Measurements from ENCODE around the gene CALML6.

CALML6 gene

GRCh38 chr1:1917304-1917976 is 2.4 kb downstream of the CALML6 start:
- H3K27me3 ChIP-seq (replicated peaks; ENCODE audit: control insufficient read depth, insufficient read depth, low read length), result peaks cover 21% of the 10 kb centered on the region
- H3K9me3 ChIP-seq (ENCODE audit: control insufficient read depth, low read length), result no peaks in the 10 kb centered on the region
- no peak overlapping the region for H3K9ac ChIP-seq (ENCODE audit: low read length)
- DNase-seq (ENCODE audit: low read depth), result no peak
- no peak overlapping the region for H3K4me3 ChIP-seq (ENCODE audit: low read length)
- peaks cover 8% of the 10 kb centered on the region for H3K4me1 ChIP-seq (ENCODE audit: control insufficient read depth, insufficient read depth, low read length)
- H3K36me3 ChIP-seq (ENCODE audit: control insufficient read depth, insufficient read depth, low read length, severe bottlenecking), result no peaks in the 10 kb centered on the region

GRCh38 chr1:1917995-1918900 is 3.2 kb downstream of the CALML6 start:
- peaks cover 8% of the 10 kb centered on the region for H3K4me1 ChIP-seq (ENCODE audit: control insufficient read depth, insufficient read depth, low read length)
- peaks cover 23% of the 10 kb centered on the region for H3K27me3 ChIP-seq (replicated peaks; ENCODE audit: control insufficient read depth, insufficient read depth, low read length)
- H3K9ac ChIP-seq (ENCODE audit: low read length), result no peak overlapping the region
- H3K9me3 ChIP-seq (ENCODE audit: control insufficient read depth, low read length), result no peaks in the 10 kb centered on the region
- no peak for DNase-seq (ENCODE audit: low read depth)
- no peaks in the 10 kb centered on the region for H3K36me3 ChIP-seq (ENCODE audit: control insufficient read depth, insufficient read depth, low read length, severe bottlenecking)
- H3K4me3 ChIP-seq (ENCODE audit: low read length), result peak overlapping the region; percentile 74

GRCh38 chr1:1918901-1919303 is 3.8 kb downstream of the CALML6 start, which contains the start of gene TMEM52:
Gene TMEM52, minus strand, starts transcription at chr1:1919279. Its CDS starts 14 bp downstream, at chr1:1919265.
- Histone ChIP-seq H3K36me3 (ENCODE audit: control insufficient read depth, insufficient read depth, low read length, severe bottlenecking) (no peaks in the 10 kb centered on the region), H3K9ac (ENCODE audit: low read length) (no peak within 1 kb of the TSS), H3K27me3 (replicated peaks; ENCODE audit: control insufficient read depth, insufficient read depth, low read length) (peaks cover 23% of the 10 kb centered on the region), H3K9me3 (ENCODE audit: control insufficient read depth, low read length) (no peaks in the 10 kb centered on the region), H3K4me3 (ENCODE audit: low read length) (peak within 1 kb of the TSS; percentile 74), H3K4me1 (ENCODE audit: control insufficient read depth, insufficient read depth, low read length) (peaks cover 8% of the 10 kb centered on the region)
- no peak for DNase-seq (ENCODE audit: low read depth)

GRCh38 chr1:1919304-1920056 is 4.4 kb downstream of the CALML6 start:
- H3K9ac ChIP-seq (ENCODE audit: low read length), result no peak overlapping the region

GRCh38 chr1:1920057-1920607 is 5.1 kb downstream of the CALML6 start:
- H3K36me3 ChIP-seq (ENCODE audit: control insufficient read depth, insufficient read depth, low read length, severe bottlenecking), result no peaks in the 10 kb centered on the region
- peaks cover 23% of the 10 kb centered on the region for H3K27me3 ChIP-seq (replicated peaks; ENCODE audit: control insufficient read depth, insufficient read depth, low read length)
- no peak overlapping the region for H3K4me3 ChIP-seq (ENCODE audit: low read length)
- no peaks in the 10 kb centered on the region for H3K9me3 ChIP-seq (ENCODE audit: control insufficient read depth, low read length)
- H3K9ac ChIP-seq (ENCODE audit: low read length), result no peak overlapping the region
- peaks cover 8% of the 10 kb centered on the region for H3K4me1 ChIP-seq (ENCODE audit: control insufficient read depth, insufficient read depth, low read length)
- no peak for DNase-seq (ENCODE audit: low read depth)

More at GRCh38 chr1:1919304-1920056, 4.4 kb downstream of the CALML6 start:
- Histone ChIP-seq H3K9me3 (ENCODE audit: control insufficient read depth, low read length) (no peaks in the 10 kb centered on the region), H3K4me1 (ENCODE audit: control insufficient read depth, insufficient read depth, low read length) (peaks cover 8% of the 10 kb centered on the region), H3K36me3 (ENCODE audit: control insufficient read depth, insufficient read depth, low read length, severe bottlenecking) (no peaks in the 10 kb centered on the region), H3K4me3 (ENCODE audit: low read length) (peak overlapping the region; percentile 74), H3K27me3 (replicated peaks; ENCODE audit: control insufficient read depth, insufficient read depth, low read length) (peaks cover 23% of the 10 kb centered on the region)
- peak; percentile 96 for DNase-seq (ENCODE audit: low read depth)

GRCh38 chr1:1920608-1921458 is 5.8 kb downstream of the CALML6 start:
- Histone ChIP-seq H3K36me3 (ENCODE audit: control insufficient read depth, insufficient read depth, low read length, severe bottlenecking) (no peaks in the 10 kb centered on the region), H3K27me3 (replicated peaks; ENCODE audit: control insufficient read depth, insufficient read depth, low read length) (peaks cover 20% of the 10 kb centered on the region), H3K9ac (ENCODE audit: low read length) (no peak overlapping the region), H3K9me3 (ENCODE audit: control insufficient read depth, low read length) (no peaks in the 10 kb centered on the region), H3K4me3 (ENCODE audit: low read length) (no peak overlapping the region), H3K4me1 (ENCODE audit: control insufficient read depth, insufficient read depth, low read length) (peaks cover 8% of the 10 kb centered on the region)
- no peak for DNase-seq (ENCODE audit: low read depth)

- no peak overlapping the region for H3K4me3 ChIP-seq (ENCODE audit: low read length)
- H3K36me3 ChIP-seq (ENCODE audit: control insufficient read depth, insufficient read depth, low read length, severe bottlenecking), result no peaks in the 10 kb centered on the region
- H3K9me3 ChIP-seq (ENCODE audit: control insufficient read depth, low read length), result no peaks in the 10 kb centered on the region
- peaks cover 8% of the 10 kb centered on the region for H3K4me1 ChIP-seq (ENCODE audit: control insufficient read depth, insufficient read depth, low read length)
- H3K9ac ChIP-seq (ENCODE audit: low read length), result no peak overlapping the region
- H3K27me3 ChIP-seq (replicated peaks; ENCODE audit: control insufficient read depth, insufficient read depth, low read length), result peaks cover 18% of the 10 kb centered on the region
- no peak for DNase-seq (ENCODE audit: low read depth)
Observed at GRCh38 chr1:1921459-1921862, 6.4 kb downstream of the CALML6 start.

GRCh38 chr1:1921901-1922701 is 7.0 kb downstream of the CALML6 start:
- Histone ChIP-seq H3K9ac (ENCODE audit: low read length) (no peak overlapping the region), H3K4me1 (ENCODE audit: control insufficient read depth, insufficient read depth, low read length) (peaks cover 8% of the 10 kb centered on the region), H3K4me3 (ENCODE audit: low read length) (no peak overlapping the region), H3K27me3 (replicated peaks; ENCODE audit: control insufficient read depth, insufficient read depth, low read length) (peaks cover 18% of the 10 kb centered on the region), H3K36me3 (ENCODE audit: control insufficient read depth, insufficient read depth, low read length, severe bottlenecking) (no peaks in the 10 kb centered on the region), H3K9me3 (ENCODE audit: control insufficient read depth, low read length) (no peaks in the 10 kb centered on the region)
- DNase-seq (ENCODE audit: low read depth), result no peak

GRCh38 chr1:1922702-1922955 is 7.6 kb downstream of the CALML6 start:
- no peaks in the 10 kb centered on the region for H3K36me3 ChIP-seq (ENCODE audit: control insufficient read depth, insufficient read depth, low read length, severe bottlenecking)

More at GRCh38 chr1:1922702-1922955, 7.6 kb downstream of the CALML6 start:
- Histone ChIP-seq H3K27me3 (replicated peaks; ENCODE audit: control insufficient read depth, insufficient read depth, low read length) (peaks cover 13% of the 10 kb centered on the region), H3K9me3 (ENCODE audit: control insufficient read depth, low read length) (no peaks in the 10 kb centered on the region), H3K9ac (ENCODE audit: low read length) (no peak overlapping the region), H3K4me1 (ENCODE audit: control insufficient read depth, insufficient read depth, low read length) (peaks cover 8% of the 10 kb centered on the region), H3K4me3 (ENCODE audit: low read length) (no peak overlapping the region)
- DNase-seq (ENCODE audit: low read depth), result no peak
